ENCODE results near the gene NPHP4.

The NPHP4 gene

DNA sequence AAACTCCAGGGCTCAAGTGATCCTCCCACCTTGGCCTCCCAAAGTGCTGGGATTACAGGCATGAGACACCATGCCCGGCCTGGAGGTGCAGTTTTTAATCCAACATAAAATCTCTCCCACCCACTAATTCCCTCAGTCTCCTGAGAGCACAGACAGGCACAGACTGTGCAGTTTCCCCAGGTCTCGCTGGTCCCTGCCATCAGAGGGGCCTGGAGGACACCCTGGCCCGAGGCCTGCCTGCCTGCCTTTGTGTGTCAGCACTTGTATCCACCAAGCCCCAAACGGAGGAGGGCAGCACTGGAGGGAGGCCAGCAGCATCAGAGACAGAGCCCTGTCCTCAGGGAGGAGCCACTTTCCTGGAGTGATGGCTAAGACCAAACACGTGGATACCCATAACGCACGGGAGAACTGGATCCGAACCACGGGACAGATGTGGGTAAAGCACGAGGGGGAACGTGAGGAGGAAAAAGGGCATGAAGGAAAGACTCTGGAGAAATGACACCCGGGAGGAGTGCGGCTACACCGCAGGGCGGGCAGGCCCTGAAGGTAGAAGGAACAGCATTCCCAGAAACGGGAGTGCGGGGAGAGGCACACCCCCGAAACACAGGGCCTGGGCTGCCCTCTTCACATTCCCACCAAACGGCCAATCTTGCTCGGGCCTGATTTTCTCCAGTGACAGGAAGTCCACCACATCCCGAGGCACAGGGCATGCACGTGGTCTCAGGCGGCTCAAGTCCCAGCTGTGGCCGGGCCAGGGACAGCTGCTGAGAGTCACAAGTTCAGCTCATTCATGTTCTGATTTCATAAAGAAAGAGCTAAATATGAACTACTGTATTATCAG, 29.7 kb downstream of the NPHP4 start (continued):
- TF ChIP-seq, protein P1, sequence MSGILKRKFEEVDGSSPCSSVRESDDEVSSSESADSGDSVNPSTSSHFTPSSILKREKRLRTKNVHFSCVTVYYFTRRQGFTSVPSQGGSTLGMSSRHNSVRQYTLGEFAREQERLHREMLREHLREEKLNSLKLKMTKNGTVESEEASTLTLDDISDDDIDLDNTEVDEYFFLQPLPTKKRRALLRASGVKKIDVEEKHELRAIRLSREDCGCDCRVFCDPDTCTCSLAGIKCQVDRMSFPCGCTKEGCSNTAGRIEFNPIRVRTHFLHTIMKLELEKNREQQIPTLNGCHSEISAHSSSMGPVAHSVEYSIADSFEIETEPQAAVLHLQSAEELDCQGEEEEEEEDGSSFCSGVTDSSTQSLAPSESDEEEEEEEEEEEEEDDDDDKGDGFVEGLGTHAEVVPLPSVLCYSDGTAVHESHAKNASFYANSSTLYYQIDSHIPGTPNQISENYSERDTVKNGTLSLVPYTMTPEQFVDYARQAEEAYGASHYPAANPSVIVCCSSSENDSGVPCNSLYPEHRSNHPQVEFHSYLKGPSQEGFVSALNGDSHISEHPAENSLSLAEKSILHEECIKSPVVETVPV (CRISPR knock-in tag; IDR thresholded peaks at IDR 0.05) = no peak
- TF ChIP-seq BACH2 (CRISPR knock-in tag; IDR thresholded peaks at IDR 0.05; ENCODE audit: borderline replicate concordance) (no peak), ISL1 (CRISPR knock-in tag; IDR thresholded peaks at IDR 0.05) (no peak), ZNF565 (CRISPR knock-in tag; conservative IDR thresholded peaks at IDR 0.05; ENCODE audit: low read depth) (no peak), ZFP3 (CRISPR knock-in tag; IDR thresholded peaks at IDR 0.05) (no peak), RARB (CRISPR knock-in tag; IDR thresholded peaks at IDR 0.05) (no peak), SNAI2 (CRISPR knock-in tag; IDR thresholded peaks at IDR 0.05) (no peak)

DNA sequence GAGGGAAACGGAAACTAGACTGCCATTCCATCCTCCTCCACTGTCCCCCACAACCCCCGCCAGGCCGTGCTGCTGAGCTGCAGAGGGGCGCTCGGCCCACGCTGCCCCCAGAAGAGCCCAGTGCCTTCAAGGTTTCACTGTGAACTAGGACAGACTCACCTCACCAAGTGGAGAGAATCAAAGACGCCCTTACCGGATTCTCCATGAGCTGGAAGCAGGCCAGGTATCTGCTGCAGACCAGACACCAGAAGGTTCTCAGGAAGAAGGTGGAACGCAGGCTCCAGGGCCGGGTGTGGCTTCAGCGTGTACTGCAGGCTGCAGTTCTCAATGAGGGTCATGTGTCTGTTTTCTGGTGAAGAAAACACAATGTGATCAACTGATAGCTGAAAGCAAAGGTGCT, 30.6 kb downstream of the NPHP4 start:
- TF ChIP-seq, protein P2, sequence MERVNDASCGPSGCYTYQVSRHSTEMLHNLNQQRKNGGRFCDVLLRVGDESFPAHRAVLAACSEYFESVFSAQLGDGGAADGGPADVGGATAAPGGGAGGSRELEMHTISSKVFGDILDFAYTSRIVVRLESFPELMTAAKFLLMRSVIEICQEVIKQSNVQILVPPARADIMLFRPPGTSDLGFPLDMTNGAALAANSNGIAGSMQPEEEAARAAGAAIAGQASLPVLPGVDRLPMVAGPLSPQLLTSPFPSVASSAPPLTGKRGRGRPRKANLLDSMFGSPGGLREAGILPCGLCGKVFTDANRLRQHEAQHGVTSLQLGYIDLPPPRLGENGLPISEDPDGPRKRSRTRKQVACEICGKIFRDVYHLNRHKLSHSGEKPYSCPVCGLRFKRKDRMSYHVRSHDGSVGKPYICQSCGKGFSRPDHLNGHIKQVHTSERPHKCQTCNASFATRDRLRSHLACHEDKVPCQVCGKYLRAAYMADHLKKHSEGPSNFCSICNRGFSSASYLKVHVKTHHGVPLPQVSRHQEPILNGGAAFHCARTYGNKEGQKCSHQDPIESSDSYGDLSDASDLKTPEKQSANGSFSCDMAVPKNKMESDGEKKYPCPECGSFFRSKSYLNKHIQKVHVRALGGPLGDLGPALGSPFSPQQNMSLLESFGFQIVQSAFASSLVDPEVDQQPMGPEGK (CRISPR knock-in tag; IDR thresholded peaks at IDR 0.05; ENCODE audit: borderline replicate concordance) = no peak
- TF ChIP-seq ZFP30 (CRISPR knock-in tag; IDR thresholded peaks at IDR 0.05) (no peak), ISL1 (CRISPR knock-in tag; IDR thresholded peaks at IDR 0.05) (no peak), CSDC2 (CRISPR knock-in tag; IDR thresholded peaks at IDR 0.05) (no peak), PPARA (CRISPR knock-in tag; IDR thresholded peaks at IDR 0.05; ENCODE audit: borderline replicate concordance) (no peak)
- ATAC-seq = no peak

DNA sequence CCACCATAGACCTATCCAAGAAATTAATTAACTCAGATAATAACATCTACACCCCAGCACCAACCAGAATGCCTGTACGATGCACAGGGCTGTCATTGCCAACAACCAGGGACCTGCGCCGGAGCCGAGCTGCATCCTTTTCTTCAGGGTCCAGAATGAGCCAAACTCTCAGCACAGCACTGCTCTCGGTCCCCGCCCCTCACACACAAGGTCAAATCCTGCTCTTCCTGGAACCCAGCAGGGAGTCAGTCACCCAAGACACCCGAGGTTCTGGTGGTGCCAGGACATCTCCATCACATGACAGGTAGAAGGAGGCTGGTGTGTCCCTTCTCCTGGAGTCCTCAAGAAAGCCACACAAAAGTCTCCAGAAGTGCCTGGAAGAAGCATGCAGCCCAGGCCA, 31.9 kb downstream of the NPHP4 start:
- TF ChIP-seq ZC3H10 (CRISPR knock-in tag; IDR thresholded peaks at IDR 0.05) (no peak), ZNF8 (CRISPR knock-in tag; IDR thresholded peaks at IDR 0.05) (no peak), TOX (CRISPR knock-in tag; IDR thresholded peaks at IDR 0.05; ENCODE audit: borderline replicate concordance) (no peak), ZNF565 (CRISPR knock-in tag; conservative IDR thresholded peaks at IDR 0.05; ENCODE audit: low read depth) (no peak), PPARA (CRISPR knock-in tag; IDR thresholded peaks at IDR 0.05; ENCODE audit: borderline replicate concordance) (no peak)
- TF ChIP-seq, protein P2 (CRISPR knock-in tag; IDR thresholded peaks at IDR 0.05; ENCODE audit: borderline replicate concordance) = no peak
- TF ChIP-seq, protein P3, sequence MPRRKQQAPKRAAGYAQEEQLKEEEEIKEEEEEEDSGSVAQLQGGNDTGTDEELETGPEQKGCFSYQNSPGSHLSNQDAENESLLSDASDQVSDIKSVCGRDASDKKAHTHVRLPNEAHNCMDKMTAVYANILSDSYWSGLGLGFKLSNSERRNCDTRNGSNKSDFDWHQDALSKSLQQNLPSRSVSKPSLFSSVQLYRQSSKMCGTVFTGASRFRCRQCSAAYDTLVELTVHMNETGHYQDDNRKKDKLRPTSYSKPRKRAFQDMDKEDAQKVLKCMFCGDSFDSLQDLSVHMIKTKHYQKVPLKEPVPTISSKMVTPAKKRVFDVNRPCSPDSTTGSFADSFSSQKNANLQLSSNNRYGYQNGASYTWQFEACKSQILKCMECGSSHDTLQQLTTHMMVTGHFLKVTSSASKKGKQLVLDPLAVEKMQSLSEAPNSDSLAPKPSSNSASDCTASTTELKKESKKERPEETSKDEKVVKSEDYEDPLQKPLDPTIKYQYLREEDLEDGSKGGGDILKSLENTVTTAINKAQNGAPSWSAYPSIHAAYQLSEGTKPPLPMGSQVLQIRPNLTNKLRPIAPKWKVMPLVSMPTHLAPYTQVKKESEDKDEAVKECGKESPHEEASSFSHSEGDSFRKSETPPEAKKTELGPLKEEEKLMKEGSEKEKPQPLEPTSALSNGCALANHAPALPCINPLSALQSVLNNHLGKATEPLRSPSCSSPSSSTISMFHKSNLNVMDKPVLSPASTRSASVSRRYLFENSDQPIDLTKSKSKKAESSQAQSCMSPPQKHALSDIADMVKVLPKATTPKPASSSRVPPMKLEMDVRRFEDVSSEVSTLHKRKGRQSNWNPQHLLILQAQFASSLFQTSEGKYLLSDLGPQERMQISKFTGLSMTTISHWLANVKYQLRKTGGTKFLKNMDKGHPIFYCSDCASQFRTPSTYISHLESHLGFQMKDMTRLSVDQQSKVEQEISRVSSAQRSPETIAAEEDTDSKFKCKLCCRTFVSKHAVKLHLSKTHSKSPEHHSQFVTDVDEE (CRISPR knock-in tag; IDR thresholded peaks at IDR 0.05) = no peak
- ATAC-seq = no peak

DNA sequence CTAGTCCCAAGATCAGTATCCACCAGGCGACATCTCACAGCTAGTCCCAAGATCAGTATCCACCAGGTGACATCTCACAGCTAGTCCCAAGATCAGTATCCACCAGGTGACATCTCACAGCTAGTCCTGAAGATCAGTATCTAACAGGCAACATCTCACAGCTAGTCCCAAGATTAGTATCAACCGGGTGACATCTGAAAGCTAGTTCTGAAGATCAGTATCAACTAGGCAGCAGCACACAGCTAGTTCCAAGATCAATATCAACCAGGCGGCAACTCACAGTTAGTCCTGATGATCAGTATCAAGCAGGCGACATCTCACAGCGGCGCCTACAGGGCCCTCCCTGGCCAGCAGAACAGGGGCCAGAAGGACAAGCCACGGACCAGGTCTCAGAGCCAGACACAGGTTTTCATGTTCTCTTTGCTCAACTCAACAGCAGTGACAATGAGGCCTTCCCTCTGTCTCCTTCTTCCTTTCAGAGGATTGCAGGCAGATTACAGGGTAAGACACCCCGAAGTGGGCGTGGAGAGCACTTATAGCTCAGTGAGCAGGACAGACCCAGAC, 32.5 kb downstream of the NPHP4 start:
- no peak for ATAC-seq
- TF ChIP-seq ZFP30 (CRISPR knock-in tag; IDR thresholded peaks at IDR 0.05) = no peak
- TF ChIP-seq OSR1 (CRISPR knock-in tag; IDR thresholded peaks at IDR 0.05) = no peak
- TF ChIP-seq ZFP3 (CRISPR knock-in tag; IDR thresholded peaks at IDR 0.05) = no peak
- TF ChIP-seq, protein P4, sequence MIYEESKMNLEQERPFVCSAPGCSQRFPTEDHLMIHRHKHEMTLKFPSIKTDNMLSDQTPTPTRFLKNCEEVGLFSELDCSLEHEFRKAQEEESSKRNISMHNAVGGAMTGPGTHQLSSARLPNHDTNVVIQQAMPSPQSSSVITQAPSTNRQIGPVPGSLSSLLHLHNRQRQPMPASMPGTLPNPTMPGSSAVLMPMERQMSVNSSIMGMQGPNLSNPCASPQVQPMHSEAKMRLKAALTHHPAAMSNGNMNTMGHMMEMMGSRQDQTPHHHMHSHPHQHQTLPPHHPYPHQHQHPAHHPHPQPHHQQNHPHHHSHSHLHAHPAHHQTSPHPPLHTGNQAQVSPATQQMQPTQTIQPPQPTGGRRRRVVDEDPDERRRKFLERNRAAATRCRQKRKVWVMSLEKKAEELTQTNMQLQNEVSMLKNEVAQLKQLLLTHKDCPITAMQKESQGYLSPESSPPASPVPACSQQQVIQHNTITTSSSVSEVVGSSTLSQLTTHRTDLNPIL (CRISPR knock-in tag; IDR thresholded peaks at IDR 0.05; ENCODE audit: low read depth) = no peak
- no peak for TF ChIP-seq ZNF70 (CRISPR knock-in tag; IDR thresholded peaks at IDR 0.05)
- TF ChIP-seq ZC3H10 (CRISPR knock-in tag; IDR thresholded peaks at IDR 0.05) = no peak
- no peak for TF ChIP-seq TOX (CRISPR knock-in tag; IDR thresholded peaks at IDR 0.05; ENCODE audit: borderline replicate concordance)
- TF ChIP-seq RARB (CRISPR knock-in tag; IDR thresholded peaks at IDR 0.05) = no peak
- TF ChIP-seq CSDC2 (CRISPR knock-in tag; IDR thresholded peaks at IDR 0.05) = no peak
- TF ChIP-seq, protein P1 (CRISPR knock-in tag; IDR thresholded peaks at IDR 0.05) = no peak
- TF ChIP-seq ZNF565 (CRISPR knock-in tag; conservative IDR thresholded peaks at IDR 0.05; ENCODE audit: low read depth) = no peak
- no peak for TF ChIP-seq SNAI2 (CRISPR knock-in tag; IDR thresholded peaks at IDR 0.05)
- TF ChIP-seq ISL1 (CRISPR knock-in tag; IDR thresholded peaks at IDR 0.05) = no peak
- TF ChIP-seq ARNTL (CRISPR knock-in tag; IDR thresholded peaks at IDR 0.05; ENCODE audit: borderline replicate concordance, low read depth) = no peak
- no peak for TF ChIP-seq ESRRG (CRISPR knock-in tag; IDR thresholded peaks at IDR 0.05)
- TF ChIP-seq ZNF8 (CRISPR knock-in tag; IDR thresholded peaks at IDR 0.05) = no peak
